Stimulated activated CD8-positive, alpha-beta memory T cell treated with anti-CD3 and anti-CD28 coated beads, Interleukin-12 subunit alpha, Interleukin-12 subunit beta, amount 100 ng/mL, for 24 hours (primary cell): ENCODE results near the gene YAP1.

Source experiments
- DNase-seq: peaks from one replicate; pipeline ENCODE4 v3.0.0-alpha.2; 2020; ENCODE audit errors: extremely low read depth

The YAP1 gene

DNA sequence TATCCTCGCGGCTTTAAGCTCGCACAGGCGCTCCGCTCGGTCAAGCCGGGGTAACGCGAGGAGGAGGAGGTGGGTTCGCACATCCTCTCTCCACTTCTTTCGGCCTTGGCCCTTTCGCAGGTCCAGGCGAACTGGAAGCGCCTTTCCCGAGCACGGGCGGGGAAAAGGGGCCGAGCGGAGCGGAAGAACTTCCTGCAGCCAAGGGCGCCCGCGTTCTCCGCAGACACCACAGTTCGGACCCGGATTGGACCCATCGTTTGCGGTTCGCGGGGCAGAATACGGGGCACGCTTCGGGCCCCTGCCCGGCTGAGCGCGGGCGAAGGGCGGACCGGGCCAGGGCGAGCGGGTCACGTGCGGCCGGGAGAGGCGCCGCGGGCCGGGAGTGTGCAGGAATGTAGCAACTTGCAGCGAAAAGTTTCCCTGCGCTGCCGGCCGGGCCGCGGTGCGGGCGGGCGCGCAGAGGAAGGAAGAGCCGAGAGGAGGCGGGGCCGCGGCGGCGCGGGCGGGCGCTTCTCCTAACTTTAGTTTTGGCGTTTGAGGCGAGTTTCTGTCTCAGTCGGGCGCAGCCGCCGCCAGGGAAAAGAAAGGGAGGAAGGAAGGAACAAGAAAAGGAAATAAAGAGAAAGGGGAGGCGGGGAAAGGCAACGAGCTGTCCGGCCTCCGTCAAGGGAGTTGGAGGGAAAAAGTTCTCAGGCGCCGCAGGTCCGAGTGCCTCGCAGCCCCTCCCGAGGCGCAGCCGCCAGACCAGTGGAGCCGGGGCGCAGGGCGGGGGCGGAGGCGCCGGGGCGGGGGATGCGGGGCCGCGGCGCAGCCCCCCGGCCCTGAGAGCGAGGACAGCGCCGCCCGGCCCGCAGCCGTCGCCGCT is at the start of gene YAP1:
YAP1 (plus strand) TSS at position 552 of the 865 bp plus-strand sequence. CDS start 402 bp downstream, outside the sequence.
- no peak for DNase-seq

DNA sequence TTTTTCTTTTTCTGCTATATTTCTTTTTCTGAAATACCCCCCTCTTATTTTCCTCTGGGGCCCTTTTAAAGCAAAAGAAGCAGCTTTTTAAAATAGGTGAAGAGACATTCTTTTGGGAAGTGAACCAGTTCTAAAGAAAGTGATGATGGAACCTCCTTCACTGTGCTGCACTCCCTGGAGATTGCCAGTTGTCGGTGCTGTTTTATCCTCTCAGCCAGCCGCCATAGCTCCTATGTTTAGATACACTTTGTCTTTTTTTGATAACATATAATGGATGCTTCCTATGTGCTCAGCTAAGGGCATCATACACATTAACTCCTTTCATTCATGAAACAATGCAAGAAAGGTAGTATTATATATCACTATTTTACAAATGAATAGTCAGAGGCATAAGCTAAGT is 49.0 kb upstream of the YAP1 start:
- no peak for DNase-seq

DNA sequence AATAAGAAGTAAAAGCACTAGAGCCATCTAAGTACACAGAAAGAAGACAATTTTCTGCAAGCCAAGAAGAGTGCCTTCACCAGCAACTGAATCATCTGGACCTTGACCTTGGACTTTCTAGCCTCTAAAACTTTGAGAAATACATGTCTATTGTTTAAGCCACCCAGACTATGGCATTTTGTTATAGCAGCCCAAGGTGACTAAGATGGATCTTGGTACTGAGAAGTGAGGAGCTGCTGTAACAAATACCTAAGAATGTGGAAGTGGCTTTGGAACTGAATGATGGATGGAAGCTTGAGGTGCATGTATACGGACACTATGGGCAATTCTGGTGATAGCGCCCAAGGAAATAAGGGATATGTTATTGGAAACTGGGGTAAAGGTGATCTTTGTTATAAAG is 48.1 kb upstream of the YAP1 start:
- DNase-seq: no peak

DNA sequence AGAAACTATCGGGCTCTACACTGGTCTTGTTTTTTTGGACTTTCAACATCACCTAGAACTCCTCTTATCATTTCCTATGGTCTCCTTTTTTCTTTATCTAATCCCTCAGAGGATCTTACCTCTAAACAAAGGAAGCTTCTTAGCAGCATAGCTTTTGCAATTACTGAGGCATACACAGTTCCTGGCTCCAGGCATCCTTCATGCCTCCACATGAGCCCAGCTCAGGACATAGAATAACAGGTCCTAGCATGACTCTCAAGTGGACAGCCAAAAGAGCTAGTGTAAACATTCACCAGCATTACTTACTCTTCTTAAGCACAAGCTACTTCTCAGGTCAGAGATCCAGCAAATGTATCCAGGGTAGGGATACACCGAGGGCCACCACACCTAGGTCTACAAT is 45.9 kb upstream of the YAP1 start:
- no peak for DNase-seq

DNA sequence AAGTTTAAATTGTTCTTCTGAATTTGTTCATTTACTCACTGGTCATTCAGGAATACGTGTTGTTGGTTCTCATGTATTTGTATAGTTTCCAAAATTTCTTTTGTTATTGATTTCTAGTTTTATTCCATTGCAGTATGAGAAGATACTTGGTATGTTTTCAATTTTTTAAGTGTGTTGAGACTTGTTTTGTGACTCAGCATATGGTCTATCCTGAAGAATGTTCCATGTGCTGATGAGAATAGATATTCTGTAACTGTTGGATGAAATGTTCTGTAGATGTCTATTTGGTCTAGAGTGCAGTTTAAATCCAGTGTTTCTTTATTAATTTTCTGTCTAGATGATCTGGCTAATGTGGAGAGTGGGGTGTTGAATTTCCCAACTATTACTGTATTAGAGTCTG is 39.5 kb upstream of the YAP1 start:
- DNase-seq: no peak

DNA sequence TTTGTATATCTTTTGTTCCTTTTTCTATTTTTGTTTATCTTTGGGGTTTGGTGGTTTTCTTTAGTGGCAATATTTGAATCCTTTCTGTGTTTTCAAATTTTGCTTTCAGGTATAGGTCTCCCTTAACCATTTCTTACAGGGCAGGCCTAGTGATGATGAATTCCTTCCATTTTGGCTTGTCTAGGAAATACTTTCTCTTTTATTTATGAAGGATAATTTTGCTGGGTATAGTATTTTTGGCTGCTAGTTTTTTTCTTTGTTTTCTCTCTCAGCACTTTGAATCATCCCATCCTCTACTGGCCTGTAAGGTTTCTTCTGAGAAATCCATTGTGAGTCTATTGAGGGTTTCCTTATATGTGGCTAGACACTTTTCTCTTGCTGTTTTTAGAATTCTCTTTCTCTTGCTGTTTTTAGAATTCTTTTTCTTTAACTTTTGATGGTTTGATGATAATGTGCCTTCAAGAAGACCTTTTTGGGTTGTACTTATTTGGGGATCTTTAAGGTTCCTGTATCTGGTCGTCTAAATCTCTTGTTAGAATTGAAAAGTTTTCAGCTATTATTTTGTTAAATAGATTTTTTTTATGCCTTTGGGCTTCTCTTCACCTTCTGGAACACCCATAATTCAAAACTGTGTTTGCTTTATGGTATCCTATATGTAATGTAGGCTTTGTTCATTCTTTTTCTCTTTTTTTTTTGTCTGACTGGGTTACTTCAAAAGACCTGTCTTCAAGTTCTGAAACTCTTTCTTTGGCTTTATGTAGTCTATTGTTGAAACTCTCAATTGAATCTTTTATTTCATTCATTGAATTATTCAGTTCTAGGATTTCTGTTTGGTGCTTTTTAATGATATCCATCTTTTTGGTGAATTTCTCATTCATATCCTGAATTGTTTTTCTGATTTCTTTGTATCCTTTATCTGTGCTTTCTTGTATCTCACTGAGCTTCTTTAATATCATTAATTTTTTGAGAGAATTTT is 38.5 kb upstream of the YAP1 start:
- no peak for DNase-seq

DNA sequence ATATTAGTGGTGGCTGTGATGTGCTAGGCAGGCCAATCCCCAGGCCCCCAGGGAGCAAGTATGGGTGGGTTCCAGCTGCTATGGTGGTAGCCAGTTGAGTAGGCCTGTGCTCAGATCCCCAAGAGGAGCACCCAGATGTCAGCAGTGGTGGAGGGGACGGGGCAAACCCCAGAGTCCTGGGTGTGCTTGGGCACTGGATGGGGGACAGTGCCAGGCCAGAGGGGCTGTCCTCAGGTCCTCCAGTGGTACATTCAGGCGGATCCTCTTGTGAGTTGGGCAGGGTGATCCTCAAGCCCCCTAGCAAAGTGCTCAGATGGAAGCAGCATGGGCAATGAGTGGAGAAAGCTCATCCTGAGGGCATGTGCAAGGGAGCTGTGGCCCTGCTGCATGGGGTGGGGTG is 37.0 kb upstream of the YAP1 start:
- DNase-seq: no peak

DNA sequence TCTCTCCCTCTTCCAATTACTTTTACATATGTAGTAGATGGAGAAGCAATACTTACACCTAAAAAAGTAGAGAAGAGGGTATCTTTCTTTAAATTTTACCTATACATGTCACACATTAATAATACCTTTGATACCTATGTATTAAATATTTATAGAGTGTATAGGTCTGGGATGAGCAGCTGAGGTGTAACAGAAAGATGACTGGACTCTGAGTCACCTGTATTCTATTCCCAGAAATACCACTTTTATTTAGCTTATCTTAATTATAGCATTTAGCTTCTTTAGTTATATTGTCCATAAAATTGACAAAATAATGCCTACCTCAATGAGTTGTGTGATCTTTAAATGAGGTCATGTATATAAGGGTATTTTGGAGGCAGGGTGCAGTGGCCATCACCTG is 30.6 kb upstream of the YAP1 start:
- DNase-seq: no peak

DNA sequence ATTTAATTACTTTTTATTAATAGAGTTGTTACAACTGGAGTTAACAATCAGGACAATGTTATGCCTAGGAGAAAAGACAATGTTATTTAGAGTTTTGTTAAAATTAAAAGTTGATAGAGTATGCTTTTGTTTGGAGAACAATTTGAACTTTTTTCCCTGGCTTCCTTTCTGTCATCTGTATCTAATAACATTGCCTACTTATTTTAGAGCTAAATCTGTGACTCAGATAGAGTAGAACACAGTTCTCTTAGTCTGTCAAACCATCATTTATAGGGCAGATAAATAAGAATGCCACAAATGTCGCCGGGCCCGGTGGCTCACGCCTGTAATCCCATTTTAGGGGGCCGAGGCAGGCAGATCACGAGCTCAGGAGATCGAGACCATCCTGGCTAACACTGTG is 28.9 kb upstream of the YAP1 start:
- no peak for DNase-seq

DNA sequence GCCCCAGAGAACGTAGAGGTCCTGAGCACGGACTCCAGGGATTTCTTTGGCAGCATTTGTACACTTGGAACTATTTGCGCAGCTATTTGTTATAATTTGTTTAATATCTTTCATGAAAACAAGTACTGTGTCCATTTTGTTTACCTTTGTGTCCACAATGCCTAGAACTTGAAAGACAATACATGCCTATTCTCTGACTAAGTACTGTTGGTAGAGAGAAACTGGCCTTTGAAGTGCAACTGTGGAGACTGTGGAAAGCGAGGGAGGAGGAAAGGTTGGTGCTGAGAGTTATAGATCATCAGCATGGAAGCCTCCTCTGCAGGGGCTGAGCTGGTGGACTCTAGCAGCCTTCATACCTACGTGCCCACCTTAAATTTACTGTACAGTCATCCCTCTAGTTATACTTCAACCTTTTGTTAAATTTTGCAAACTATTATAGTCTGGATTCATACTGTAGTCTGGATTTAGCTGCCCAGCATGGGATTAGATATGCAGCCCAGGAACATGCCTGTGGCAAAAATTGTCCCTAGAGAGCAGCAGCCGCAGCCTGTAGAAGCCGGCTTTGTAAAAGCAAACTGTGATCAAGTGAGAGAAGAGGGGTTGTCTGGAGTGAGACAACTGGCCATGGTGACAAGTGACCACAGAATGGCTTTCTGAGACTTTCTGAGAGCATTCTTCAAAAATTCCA is 24.2 kb upstream of the YAP1 start:
- no peak for DNase-seq

DNA sequence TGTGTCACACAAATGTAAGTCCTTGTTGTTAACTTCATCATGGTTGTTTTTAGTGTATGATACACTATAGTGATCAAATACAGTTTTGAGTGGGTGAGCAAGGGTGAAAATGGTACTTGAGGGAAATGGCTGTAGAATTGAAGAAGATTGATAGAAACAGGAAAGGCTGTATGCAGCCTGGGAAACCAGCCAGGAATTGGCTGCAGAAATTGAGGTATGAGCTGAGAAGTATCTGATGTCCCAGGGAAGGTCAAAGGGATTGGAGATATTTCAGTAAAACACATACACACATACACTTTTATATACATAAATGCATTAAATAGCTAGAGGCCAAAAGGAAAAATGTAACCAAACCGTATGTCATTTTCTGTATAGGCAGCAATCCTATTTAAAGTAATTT is 13.1 kb upstream of the YAP1 start:
- no peak for DNase-seq

DNA sequence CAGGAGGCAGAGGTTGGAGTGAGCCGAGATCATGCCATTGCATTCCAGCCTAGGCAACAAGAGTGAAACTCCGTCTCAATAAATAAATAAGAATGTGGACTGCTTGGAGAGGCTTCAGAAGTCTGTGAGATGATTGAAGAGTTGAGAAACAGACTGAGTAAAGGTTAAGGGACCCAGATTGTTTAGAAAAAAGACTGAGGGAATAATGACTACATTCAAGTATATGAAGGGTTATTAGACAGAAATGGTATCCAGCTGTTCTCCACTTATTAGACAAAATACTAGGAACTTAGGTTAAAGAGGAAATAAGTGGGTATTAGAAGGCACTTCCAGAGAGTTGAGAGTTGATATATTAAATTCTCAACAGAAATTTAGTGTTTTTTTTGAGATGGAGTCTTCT is 10.5 kb upstream of the YAP1 start:
- DNase-seq: no peak

DNA sequence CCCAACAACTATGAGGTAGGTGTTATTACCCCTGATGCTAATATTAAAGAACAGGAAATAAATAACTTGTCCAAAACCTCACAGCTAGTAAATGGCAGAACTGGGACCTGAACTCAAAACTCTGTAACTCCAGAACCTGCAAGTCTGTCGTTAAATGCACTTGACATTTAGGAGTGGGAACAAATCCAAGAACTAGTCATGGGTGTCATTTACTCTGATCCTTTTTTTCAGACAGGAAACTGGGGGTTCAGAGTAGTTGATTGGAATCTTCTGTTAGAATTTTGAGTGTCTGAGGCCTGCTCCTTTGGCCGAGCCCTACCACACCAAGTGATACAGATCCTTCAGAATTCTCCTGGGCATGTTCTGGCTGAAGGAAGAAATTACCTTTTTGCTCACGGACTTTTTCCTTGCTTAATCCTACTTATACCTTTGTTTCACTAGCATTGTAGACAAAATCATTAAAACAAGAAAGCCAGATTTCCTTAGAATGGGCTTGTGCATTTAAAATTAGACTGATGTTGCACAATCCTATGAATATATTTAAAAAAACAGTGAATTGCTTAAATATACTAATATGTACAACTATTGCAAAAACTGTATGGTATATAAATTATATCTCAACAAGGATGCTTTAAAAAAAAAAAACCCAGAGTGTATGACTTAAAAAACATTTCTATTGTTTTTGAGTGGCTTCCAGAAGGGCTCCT is 1.4 kb upstream of the YAP1 start:
- no peak for DNase-seq

DNA sequence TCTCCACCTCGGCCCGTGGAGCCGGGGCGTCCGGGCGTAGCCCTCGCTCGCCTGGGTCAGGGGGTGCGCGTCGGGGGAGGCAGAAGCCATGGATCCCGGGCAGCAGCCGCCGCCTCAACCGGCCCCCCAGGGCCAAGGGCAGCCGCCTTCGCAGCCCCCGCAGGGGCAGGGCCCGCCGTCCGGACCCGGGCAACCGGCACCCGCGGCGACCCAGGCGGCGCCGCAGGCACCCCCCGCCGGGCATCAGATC is 439 bp downstream of the YAP1 start:
- no peak for DNase-seq

DNA sequence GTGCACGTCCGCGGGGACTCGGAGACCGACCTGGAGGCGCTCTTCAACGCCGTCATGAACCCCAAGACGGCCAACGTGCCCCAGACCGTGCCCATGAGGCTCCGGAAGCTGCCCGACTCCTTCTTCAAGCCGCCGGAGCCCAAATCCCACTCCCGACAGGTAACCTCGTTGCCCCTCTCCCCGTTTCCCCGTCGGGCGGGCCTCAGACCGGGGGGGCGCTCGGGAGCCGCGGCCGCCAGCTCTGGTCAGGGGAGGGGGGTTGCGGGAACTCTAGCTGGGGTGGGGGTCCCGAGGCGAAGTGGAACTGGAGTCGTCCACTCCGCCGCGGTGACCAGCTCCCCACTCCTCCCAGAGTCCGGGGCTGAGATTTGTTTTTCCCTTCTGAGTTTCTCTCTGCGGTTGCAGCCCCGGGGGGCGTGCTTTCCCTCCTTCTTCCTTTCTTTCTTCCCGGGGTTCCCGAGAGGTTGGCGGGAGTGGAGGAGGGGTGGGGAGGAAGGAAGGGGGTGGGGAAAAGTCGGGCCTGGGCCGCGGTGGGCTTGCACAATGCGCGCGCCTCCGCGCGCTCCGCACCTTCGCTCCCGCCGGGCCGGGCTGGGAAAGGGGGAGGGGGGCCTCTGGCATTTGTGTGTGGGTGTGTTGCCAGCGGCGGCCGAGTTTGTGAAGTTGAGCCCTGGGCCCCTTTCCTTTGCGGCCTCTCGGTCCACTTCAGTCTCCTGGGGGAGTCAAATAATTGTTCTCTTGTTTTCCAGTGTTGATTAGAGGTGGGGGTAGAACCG is 952 bp downstream of the YAP1 start:
- DNase-seq: no peak

DNA sequence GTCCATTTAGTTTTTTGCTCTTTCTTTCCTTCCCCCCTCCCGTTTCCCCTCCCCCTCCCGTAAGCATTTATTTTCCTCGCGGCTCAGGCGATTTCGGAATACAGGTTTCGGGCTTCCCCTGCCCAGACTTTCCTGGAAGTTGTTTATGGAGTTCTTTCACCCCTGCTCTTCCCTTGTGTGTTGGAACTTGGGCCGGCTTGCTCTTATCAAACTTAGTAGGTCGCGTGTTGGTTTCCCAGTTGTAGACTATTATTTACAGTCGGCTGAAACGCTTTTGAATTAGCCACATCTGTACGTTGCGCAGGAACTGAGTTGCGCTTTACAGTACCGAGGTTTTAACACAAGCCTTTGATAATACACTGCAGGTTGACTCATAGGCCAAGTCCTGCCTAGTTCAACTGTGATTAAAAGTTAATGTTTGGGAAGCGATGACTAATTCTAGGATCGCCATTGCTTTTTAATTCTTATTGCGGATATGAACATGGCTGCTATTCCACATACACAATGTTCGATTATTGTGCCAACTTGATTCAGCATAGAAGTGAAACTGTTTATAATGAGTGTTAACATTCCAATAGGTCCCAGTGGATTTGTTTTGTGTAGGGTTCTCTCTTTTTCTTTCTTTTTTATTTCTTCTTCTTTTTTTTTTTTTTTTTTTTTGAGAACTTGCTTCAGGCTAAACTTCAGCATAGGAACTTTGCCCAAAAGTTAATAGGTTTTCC is 1.7 kb downstream of the YAP1 start:
- DNase-seq: no peak

DNA sequence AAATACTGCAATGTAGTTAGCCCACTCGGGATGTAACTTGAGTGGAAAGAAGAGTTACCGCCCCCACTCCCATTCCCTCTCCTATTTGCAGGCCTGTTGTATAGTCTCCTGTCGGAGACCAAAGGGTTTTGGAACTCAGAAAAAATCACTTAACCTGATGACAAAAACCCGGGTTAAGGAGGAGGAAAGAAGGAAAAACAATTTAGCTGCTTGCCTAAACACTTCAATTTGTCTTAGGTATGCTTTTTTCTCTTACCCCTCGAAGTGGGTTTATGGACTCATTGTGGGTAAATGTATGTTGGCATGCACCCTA is 2.2 kb downstream of the YAP1 start:
- DNase-seq: no peak

DNA sequence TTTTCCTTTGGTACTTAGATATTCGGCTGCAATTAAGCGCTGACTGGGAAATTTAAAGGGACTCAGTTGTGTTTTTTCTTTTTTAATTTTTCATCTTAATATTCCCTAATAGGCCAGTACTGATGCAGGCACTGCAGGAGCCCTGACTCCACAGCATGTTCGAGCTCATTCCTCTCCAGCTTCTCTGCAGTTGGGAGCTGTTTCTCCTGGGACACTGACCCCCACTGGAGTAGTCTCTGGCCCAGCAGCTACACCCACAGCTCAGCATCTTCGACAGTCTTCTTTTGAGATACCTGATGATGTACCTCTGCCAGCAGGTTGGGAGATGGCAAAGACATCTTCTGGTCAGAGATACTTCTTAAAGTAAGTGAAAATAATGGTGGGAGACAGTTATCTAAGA is 3.8 kb downstream of the YAP1 start:
- DNase-seq: no peak

DNA sequence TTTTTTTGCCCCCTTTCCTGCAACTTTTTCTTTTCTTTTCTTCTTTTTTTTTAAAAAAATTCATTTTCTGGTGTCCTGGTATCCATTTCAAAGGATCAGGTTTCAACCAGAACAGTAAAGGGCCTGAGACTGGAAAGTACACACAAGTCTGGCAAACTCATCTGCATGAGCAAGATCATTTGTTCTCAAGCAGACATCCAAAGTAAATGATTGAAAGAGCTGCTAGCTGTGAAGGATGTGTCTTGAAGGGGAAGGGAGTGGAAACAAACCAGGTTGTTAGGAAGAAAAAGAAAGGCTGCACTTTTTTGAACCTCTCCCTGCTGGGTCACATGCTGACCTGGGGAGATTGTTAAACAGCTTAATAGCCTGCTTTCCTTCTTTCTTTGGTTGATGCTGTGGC is 5.3 kb downstream of the YAP1 start:
- no peak for DNase-seq

DNA sequence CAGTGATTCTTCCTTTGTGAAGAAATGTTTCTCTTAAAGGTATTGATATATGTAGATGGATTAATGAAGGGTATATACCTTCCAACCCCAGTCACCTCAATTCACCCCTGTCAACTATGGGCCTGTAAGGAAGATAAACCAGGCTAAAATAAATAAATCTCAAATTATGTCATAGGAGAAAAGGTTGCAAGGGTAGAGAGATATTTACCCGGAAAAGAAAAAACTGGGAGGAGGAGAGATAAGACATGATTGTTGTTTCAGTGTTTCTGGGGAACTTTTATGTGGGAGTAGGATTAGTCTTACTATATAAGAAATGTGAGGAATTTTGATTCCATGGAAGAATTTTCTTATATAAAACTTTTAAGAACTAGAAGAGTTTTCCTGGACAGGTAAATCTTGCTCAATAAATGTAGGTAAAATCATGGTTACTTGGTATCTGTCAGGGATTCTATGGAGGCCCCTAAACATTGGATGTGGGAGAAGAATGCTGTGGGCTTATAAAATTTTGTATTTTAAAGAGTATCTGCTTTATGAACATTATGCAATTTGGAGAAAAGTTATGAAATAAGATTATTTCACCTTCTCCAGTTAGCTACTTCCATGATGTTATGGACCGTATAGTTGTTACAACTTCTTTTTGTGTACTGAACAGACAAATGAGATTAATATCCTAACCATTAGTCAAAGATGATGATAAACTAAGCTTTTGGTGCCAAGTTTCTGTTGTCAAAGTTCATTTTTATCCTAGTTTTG is 6.4 kb downstream of the YAP1 start:
- no peak for DNase-seq
